Measurements from ENCODE around the gene GLDN.

Gene GLDN

GRCh38 chr15:51366071-51366470, 24.6 kb downstream of the GLDN start:
- Mint-ChIP-seq H3K4me1 (no peaks in the 10 kb centered on the region), H3K9me3 (no peaks in the 10 kb centered on the region), H3K4me3 (no peak overlapping the region), H3K27ac (no peak overlapping the region), H3K27me3 (peaks cover 6% of the 10 kb centered on the region)
- DNase-seq (no peak), ATAC-seq (no peak)

- Mint-ChIP-seq H3K4me1 (no peaks in the 10 kb centered on the region), H3K27me3 (peaks cover 6% of the 10 kb centered on the region), H3K4me3 (no peak overlapping the region), H3K27ac (no peak overlapping the region), H3K9me3 (no peaks in the 10 kb centered on the region)
- no peak for ATAC-seq
- no peak for DNase-seq
These were observed 25.5 kb downstream of the GLDN start for GRCh38 chr15:51366920-51367319.

GRCh38 chr15:51367322-51367976, 26.0 kb downstream of the GLDN start:
- H3K4me3 Mint-ChIP-seq: no peak overlapping the region
- H3K27me3 Mint-ChIP-seq: peaks cover 6% of the 10 kb centered on the region
- H3K9me3 Mint-ChIP-seq: no peaks in the 10 kb centered on the region
- ATAC-seq (no peak), DNase-seq (no peak)
- H3K4me1 Mint-ChIP-seq: no peaks in the 10 kb centered on the region
- peak overlapping the region in 1 of 2 donors; percentile 38 for H3K27ac Mint-ChIP-seq

GRCh38 chr15:51368307-51368706, 26.9 kb downstream of the GLDN start:
- peaks cover 6% of the 10 kb centered on the region for H3K27me3 Mint-ChIP-seq
- H3K9me3 Mint-ChIP-seq: no peaks in the 10 kb centered on the region

GRCh38 chr15:51368751-51369450, 27.4 kb downstream of the GLDN start:
- H3K4me3 Mint-ChIP-seq: no peak overlapping the region
- no peak overlapping the region for H3K27ac Mint-ChIP-seq
- H3K9me3 Mint-ChIP-seq: no peaks in the 10 kb centered on the region
- H3K4me1 Mint-ChIP-seq: no peaks in the 10 kb centered on the region
- H3K27me3 Mint-ChIP-seq: peaks cover 6% of the 10 kb centered on the region
- ATAC-seq (no peak), DNase-seq (no peak)

More at GRCh38 chr15:51368307-51368706, 26.9 kb downstream of the GLDN start:
- no peaks in the 10 kb centered on the region for H3K4me1 Mint-ChIP-seq
- no peak for DNase-seq
- H3K27ac Mint-ChIP-seq: no peak overlapping the region
- H3K4me3 Mint-ChIP-seq: no peak overlapping the region
- ATAC-seq: no peak

GRCh38 chr15:51369451-51369761, 28.0 kb downstream of the GLDN start:
- Mint-ChIP-seq H3K27ac (no peak overlapping the region), H3K27me3 (peaks cover 6% of the 10 kb centered on the region), H3K4me1 (no peaks in the 10 kb centered on the region), H3K9me3 (no peaks in the 10 kb centered on the region), H3K4me3 (no peak overlapping the region)
- no peak for ATAC-seq
- DNase-seq: no peak

- Mint-ChIP-seq H3K27me3 (no peaks in the 10 kb centered on the region), H3K4me3 (no peak overlapping the region), H3K4me1 (no peaks in the 10 kb centered on the region), H3K27ac (no peak overlapping the region), H3K9me3 (no peaks in the 10 kb centered on the region)
- no peak for DNase-seq
- no peak for ATAC-seq
These were observed 29.8 kb downstream of the GLDN start for GRCh38 chr15:51371266-51371665.

GRCh38 chr15:51374131-51374530, 32.7 kb downstream of the GLDN start:
- no peak for ATAC-seq
- no peaks in the 10 kb centered on the region for H3K27me3 Mint-ChIP-seq
- H3K27ac Mint-ChIP-seq: no peak overlapping the region
- DNase-seq: no peak
- H3K4me3 Mint-ChIP-seq: no peak overlapping the region
- H3K4me1 Mint-ChIP-seq: no peaks in the 10 kb centered on the region
- no peaks in the 10 kb centered on the region for H3K9me3 Mint-ChIP-seq

GRCh38 chr15:51375966-51376640, 34.6 kb downstream of the GLDN start:
- H3K27ac Mint-ChIP-seq: no peak overlapping the region
- no peak for ATAC-seq
- H3K9me3 Mint-ChIP-seq: no peaks in the 10 kb centered on the region
- H3K4me3 Mint-ChIP-seq: no peak overlapping the region
- H3K27me3 Mint-ChIP-seq: no peaks in the 10 kb centered on the region
- DNase-seq: no peak
- H3K4me1 Mint-ChIP-seq: no peaks in the 10 kb centered on the region

GRCh38 chr15:51377038-51377786, 35.8 kb downstream of the GLDN start:
- Mint-ChIP-seq H3K4me1 (no peaks in the 10 kb centered on the region), H3K27ac (peak overlapping the region in 1 of 2 donors; percentile 80), H3K27me3 (peaks cover 11% of the 10 kb centered on the region), H3K9me3 (no peaks in the 10 kb centered on the region), H3K4me3 (no peak overlapping the region)
- DNase-seq: no peak
- ATAC-seq: no peak

GRCh38 chr15:51378406-51378805, 37.0 kb downstream of the GLDN start:
- peaks cover 21% of the 10 kb centered on the region for H3K27me3 Mint-ChIP-seq
- no peak overlapping the region for H3K4me3 Mint-ChIP-seq
- no peak for DNase-seq
- H3K27ac Mint-ChIP-seq: no peak overlapping the region
- no peak for ATAC-seq
- no peaks in the 10 kb centered on the region for H3K9me3 Mint-ChIP-seq
- no peaks in the 10 kb centered on the region for H3K4me1 Mint-ChIP-seq

- H3K9me3 Mint-ChIP-seq: no peaks in the 10 kb centered on the region
- peaks cover 26% of the 10 kb centered on the region for H3K27me3 Mint-ChIP-seq
- H3K27ac Mint-ChIP-seq: no peak overlapping the region
- no peaks in the 10 kb centered on the region for H3K4me1 Mint-ChIP-seq
- DNase-seq: no peak
- ATAC-seq: no peak
- no peak overlapping the region for H3K4me3 Mint-ChIP-seq
These were observed 37.9 kb downstream of the GLDN start for GRCh38 chr15:51379390-51379789.

GRCh38 chr15:51380999-51381806, 39.7 kb downstream of the GLDN start:
- Mint-ChIP-seq H3K4me1 (no peaks in the 10 kb centered on the region), H3K4me3 (no peak overlapping the region), H3K9me3 (no peaks in the 10 kb centered on the region), H3K27me3 (peaks cover 28% of the 10 kb centered on the region), H3K27ac (peak overlapping the region in 1 of 2 donors; percentile 23)
- DNase-seq (peak; percentile 31 to 48), ATAC-seq (peak; percentile 84)

GRCh38 chr15:51382787-51383186, 41.3 kb downstream of the GLDN start:
- Mint-ChIP-seq H3K4me1 (no peaks in the 10 kb centered on the region), H3K9me3 (no peaks in the 10 kb centered on the region), H3K4me3 (no peak overlapping the region), H3K27ac (no peak overlapping the region), H3K27me3 (peaks cover 28% of the 10 kb centered on the region)
- ATAC-seq (no peak), DNase-seq (no peak)

GRCh38 chr15:51386029-51386428, 44.6 kb downstream of the GLDN start:
- Mint-ChIP-seq H3K9me3 (no peaks in the 10 kb centered on the region), H3K27ac (no peak overlapping the region), H3K27me3 (peaks cover 28% of the 10 kb centered on the region), H3K4me3 (no peak overlapping the region), H3K4me1 (peaks cover 7% of the 10 kb centered on the region)
- DNase-seq (no peak), ATAC-seq (no peak)
